IPS DF 4.7 (cell line): ENCODE data around the gene ARHGAP18.

Experiments used
- DNase-seq: peaks from one replicate; pipeline ENCODE4 v3.0.0-alpha.2; 2013; ENCODE audit warnings: low spot score; ENCODE audit errors: extremely low read depth

The ARHGAP18 gene

GRCh38 chr6:129644567-129645015 lies 65.4 kb downstream of the ARHGAP18 start:
- DNase-seq = no peak

GRCh38 chr6:129643968-129644367 lies 66.0 kb downstream of the ARHGAP18 start:
- DNase-seq = no peak

- no peak for DNase-seq
These were observed 66.8 kb downstream of the ARHGAP18 start for GRCh38 chr6:129643176-129643575.

- no peak for DNase-seq
These were observed 67.7 kb downstream of the ARHGAP18 start for GRCh38 chr6:129642322-129642721.

GRCh38 chr6:129641344-129641743 lies 68.6 kb downstream of the ARHGAP18 start:
- no peak for DNase-seq

- no peak for DNase-seq
These were observed 71.3 kb downstream of the ARHGAP18 start for GRCh38 chr6:129638686-129639085.

GRCh38 chr6:129638055-129638684 lies 71.8 kb downstream of the ARHGAP18 start:
- no peak for DNase-seq

GRCh38 chr6:129637340-129638054 lies 72.5 kb downstream of the ARHGAP18 start:
- no peak for DNase-seq

- DNase-seq = no peak
These were observed 74.4 kb downstream of the ARHGAP18 start for GRCh38 chr6:129635396-129636130.

GRCh38 chr6:129634411-129635230 lies 75.4 kb downstream of the ARHGAP18 start:
- no peak for DNase-seq

GRCh38 chr6:129633529-129633928 lies 76.4 kb downstream of the ARHGAP18 start:
- DNase-seq = no peak

- DNase-seq = no peak
These were observed 77.8 kb downstream of the ARHGAP18 start for GRCh38 chr6:129632172-129632613.

GRCh38 chr6:129631070-129631469 lies 78.9 kb downstream of the ARHGAP18 start:
- no peak for DNase-seq

- no peak for DNase-seq
These were observed 79.4 kb downstream of the ARHGAP18 start for GRCh38 chr6:129630596-129630995.

- DNase-seq = no peak
These were observed 81.7 kb downstream of the ARHGAP18 start for GRCh38 chr6:129628101-129628815.

- no peak for DNase-seq
These were observed 85.5 kb downstream of the ARHGAP18 start for GRCh38 chr6:129624488-129624887.

- DNase-seq = no peak
These were observed 86.8 kb downstream of the ARHGAP18 start for GRCh38 chr6:129623008-129623732.

GRCh38 chr6:129621252-129621651 lies 88.7 kb downstream of the ARHGAP18 start:
- no peak for DNase-seq

GRCh38 chr6:129620234-129620610 lies 89.8 kb downstream of the ARHGAP18 start:
- DNase-seq = no peak

GRCh38 chr6:129619579-129620233 lies 90.3 kb downstream of the ARHGAP18 start:
- no peak for DNase-seq
